Colonic mucosa (tissue), 4 donors: ENCODE data around the gene DPM3. TPM values are rescaled to one million over a fixed set of nuclear protein-coding genes. Genes with fewer than 3 reads are reported as not detected.

Source experiments
- DNase-seq: peaks from one replicate; pipeline ENCODE4 v3.0.0-alpha.2; 2020
- H3K27ac ChIP-seq: fragments of 200-600 bp; one replicate; pipeline ENCODE4 v1.8.0; 2021
- H3K27me3 ChIP-seq: fragments of 200-600 bp; one replicate; pipeline ENCODE4 v1.8.0; 2021
- H3K36me3 ChIP-seq: fragments of 200-600 bp; one replicate; pipeline ENCODE4 v1.8.0; 2021
- H3K4me1 ChIP-seq: fragments of 200-600 bp; one replicate; pipeline ENCODE4 v1.8.0; 2021; ENCODE audit warnings: mild to moderate bottlenecking
- H3K4me3 ChIP-seq: fragments of 200-600 bp; one replicate; pipeline ENCODE4 v1.8.0; 2021
- H3K9ac ChIP-seq, 2 donors: one replicate each; pipeline ENCODE4 v1.7.0; 2013; ENCODE audit warnings: control low read depth in 2 of 2, low read depth in 2 of 2, low read length in 2 of 2
- H3K9me3 ChIP-seq: fragments of 200-600 bp; one replicate; pipeline ENCODE4 v1.8.0; 2021
- intact Hi-C: fragments of 100-400 bp; cut with DNase I; formaldehyde crosslinking; loops from one replicate; pipeline ENCODE4 v1.14.1; 2022
- total RNA-seq, 2 donors: library from RNA; stranded (reverse); fragmentation: NEBNext Ultra II Directional in 1 of 2; extraction: Animal tissue kit (Norgen Biotek cat#: 25700) in 1 of 2; gene quantifications; one replicate each; pipeline ENCODE4 v1.2.1, GENCODE V29; 2021
- TF ChIP-seq, protein P1 (sequence below): fragments of 200-600 bp; IDR thresholded peaks from one replicate; pipeline ENCODE4 v1.8.0; 2022; ENCODE audit warnings: antibody characterized with exemption, mild to moderate bottlenecking
- donor health status: healthy.
- donor health status: DM: no; HTN: no; CAD: no.
- donor health status: DM: no; HTN: no; CAD: no.

DPM3 gene
- total RNA-seq, 2 donors from 2014 or later: 149 to 182 TPM

- peak within 1 kb of the TSS; percentile 98 for H3K27ac ChIP-seq
- H3K36me3 ChIP-seq: peaks cover 6% of the 10 kb centered on the region
- H3K9ac ChIP-seq: peak within 1 kb of the TSS; percentile 97
- TF ChIP-seq, protein P1, sequence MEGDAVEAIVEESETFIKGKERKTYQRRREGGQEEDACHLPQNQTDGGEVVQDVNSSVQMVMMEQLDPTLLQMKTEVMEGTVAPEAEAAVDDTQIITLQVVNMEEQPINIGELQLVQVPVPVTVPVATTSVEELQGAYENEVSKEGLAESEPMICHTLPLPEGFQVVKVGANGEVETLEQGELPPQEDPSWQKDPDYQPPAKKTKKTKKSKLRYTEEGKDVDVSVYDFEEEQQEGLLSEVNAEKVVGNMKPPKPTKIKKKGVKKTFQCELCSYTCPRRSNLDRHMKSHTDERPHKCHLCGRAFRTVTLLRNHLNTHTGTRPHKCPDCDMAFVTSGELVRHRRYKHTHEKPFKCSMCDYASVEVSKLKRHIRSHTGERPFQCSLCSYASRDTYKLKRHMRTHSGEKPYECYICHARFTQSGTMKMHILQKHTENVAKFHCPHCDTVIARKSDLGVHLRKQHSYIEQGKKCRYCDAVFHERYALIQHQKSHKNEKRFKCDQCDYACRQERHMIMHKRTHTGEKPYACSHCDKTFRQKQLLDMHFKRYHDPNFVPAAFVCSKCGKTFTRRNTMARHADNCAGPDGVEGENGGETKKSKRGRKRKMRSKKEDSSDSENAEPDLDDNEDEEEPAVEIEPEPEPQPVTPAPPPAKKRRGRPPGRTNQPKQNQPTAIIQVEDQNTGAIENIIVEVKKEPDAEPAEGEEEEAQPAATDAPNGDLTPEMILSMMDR: peak; percentile 21
- intact Hi-C loops: no loop called here
- no peaks in the 10 kb centered on the region for H3K9me3 ChIP-seq
- peak; percentile 95 for DNase-seq
- no peaks in the 10 kb centered on the region for H3K27me3 ChIP-seq
- H3K4me1 ChIP-seq: peaks cover 20% of the 10 kb centered on the region
- peak within 1 kb of the TSS; percentile 45 for H3K4me3 ChIP-seq
Observed at GRCh38 chr1:155135415-155136028, 4.8 kb downstream of the DPM3 start, which contains the start of gene SLC50A1. Gene SLC50A1 (plus strand): TSS chr1:155135852. CDS start chr1:155135912, 60 bp downstream.

DNA sequence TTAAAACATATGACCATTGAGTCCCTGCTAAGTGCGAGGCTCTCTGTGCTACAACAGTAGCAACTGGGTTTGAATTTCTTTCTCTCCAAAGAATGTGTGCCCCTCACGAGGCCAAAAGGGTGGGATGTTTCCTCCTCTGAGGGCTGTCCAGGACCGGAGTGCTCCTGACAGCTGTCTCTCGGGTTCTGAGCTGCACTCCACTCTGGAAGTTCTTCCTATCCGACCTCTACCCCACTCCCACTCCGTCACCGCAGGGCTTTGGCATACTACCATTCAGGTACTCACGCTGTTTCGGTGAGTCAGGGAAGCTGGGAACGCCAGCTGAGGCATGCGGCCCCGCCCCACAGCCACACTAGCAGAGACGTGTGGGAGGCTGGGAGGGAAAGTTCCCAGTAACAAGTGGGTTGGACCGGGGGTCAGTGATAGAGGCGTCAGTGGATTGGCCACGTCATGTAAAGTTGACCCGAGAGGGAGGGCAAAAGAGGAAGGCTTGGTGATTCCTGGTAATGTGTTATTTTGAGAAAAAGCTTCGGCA is 5.4 kb downstream of the DPM3 start:
- Histone ChIP-seq H3K4me3 (peak overlapping the region; percentile 45), H3K9ac (peak overlapping the region; percentile 97), H3K27ac (peak overlapping the region; percentile 98), H3K27me3 (no peaks in the 10 kb centered on the region), H3K9me3 (no peaks in the 10 kb centered on the region), H3K4me1 (peaks cover 20% of the 10 kb centered on the region), H3K36me3 (peaks cover 6% of the 10 kb centered on the region)
- intact Hi-C loops: no loop called here
- TF ChIP-seq, protein P1: no peak
- DNase-seq: peak; percentile 93

- intact Hi-C loops: no loop called here
- H3K9me3 ChIP-seq: no peaks in the 10 kb centered on the region
- no peak for DNase-seq
- H3K4me1 ChIP-seq: peaks cover 20% of the 10 kb centered on the region
- TF ChIP-seq, protein P1: no peak
- peak overlapping the region; percentile 97 for H3K9ac ChIP-seq
- peak overlapping the region; percentile 98 for H3K27ac ChIP-seq
- peak overlapping the region; percentile 45 for H3K4me3 ChIP-seq
- peaks cover 6% of the 10 kb centered on the region for H3K36me3 ChIP-seq
- H3K27me3 ChIP-seq: no peaks in the 10 kb centered on the region
Observed at GRCh38 chr1:155134322-155134721, 6.0 kb downstream of the DPM3 start.

GRCh38 chr1:155133799-155134281 is 6.5 kb downstream of the DPM3 start:
- peak; percentile 43 for DNase-seq

DNA sequence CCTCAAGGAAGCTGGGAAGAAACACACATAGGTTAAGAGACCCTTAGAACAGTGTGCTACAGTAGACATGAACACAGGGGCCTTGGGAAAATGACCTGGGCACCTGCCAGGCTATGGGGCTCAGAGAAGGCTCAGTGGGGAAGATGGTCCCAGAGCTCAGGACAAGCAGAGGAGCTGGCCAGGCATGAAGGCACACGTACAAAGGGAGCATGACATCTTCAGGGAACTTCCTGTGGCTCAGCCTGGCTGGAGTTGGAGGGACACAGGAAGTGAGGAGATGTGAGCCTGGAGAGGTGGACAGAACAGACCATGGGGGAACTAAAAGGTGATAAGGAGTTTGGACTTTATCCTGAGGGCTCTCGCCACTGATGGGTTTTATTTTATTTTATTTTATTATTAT is 8.5 kb downstream of the DPM3 start:
- no peaks in the 10 kb centered on the region for H3K9me3 ChIP-seq
- H3K4me3 ChIP-seq: no peak overlapping the region
- intact Hi-C loops: no loop called here
- peak overlapping the region; percentile 92 for H3K27ac ChIP-seq
- peaks cover 6% of the 10 kb centered on the region for H3K36me3 ChIP-seq
- peak overlapping the region in 1 of 2 donors; percentile 100 for H3K9ac ChIP-seq
- H3K4me1 ChIP-seq: peaks cover 20% of the 10 kb centered on the region
- peaks cover 4% of the 10 kb centered on the region for H3K27me3 ChIP-seq
- DNase-seq: no peak
- TF ChIP-seq, protein P1: no peak

More at GRCh38 chr1:155133799-155134281, 6.5 kb downstream of the DPM3 start:
- Histone ChIP-seq H3K4me3 (no peak overlapping the region), H3K27me3 (no peaks in the 10 kb centered on the region), H3K9ac (peak overlapping the region; percentile 97), H3K4me1 (peaks cover 20% of the 10 kb centered on the region), H3K27ac (peak overlapping the region; percentile 98), H3K36me3 (peaks cover 6% of the 10 kb centered on the region), H3K9me3 (no peaks in the 10 kb centered on the region)
- TF ChIP-seq, protein P1: no peak
- intact Hi-C loops: no loop called here
